VCaP (cell line): ENCODE results near the gene ASB2.

Experiments used
- H3K27ac ChIP-seq: fragments of 450-650 bp; 2 replicates; pipeline ENCODE4 v1.5.1; 2017
- CTCF ChIP-seq: fragments of 450-650 bp; conservative IDR thresholded peaks from 2 replicates; pipeline ENCODE4 v1.5.1; 2017; ENCODE audit warnings: mild to moderate bottlenecking, moderate library complexity

ASB2 gene

GRCh38 chr14:93964820-93965286 lies 11.5 kb downstream of the ASB2 start:
- TF ChIP-seq CTCF: no peak
- H3K27ac ChIP-seq: no peak overlapping the region

- no peak overlapping the region for H3K27ac ChIP-seq
- TF ChIP-seq CTCF: no peak
Observed at GRCh38 chr14:93964281-93964680, 12.1 kb downstream of the ASB2 start.

- no peak overlapping the region for H3K27ac ChIP-seq
Observed at GRCh38 chr14:93963692-93964091, 12.7 kb downstream of the ASB2 start.

GRCh38 chr14:93962701-93963601 lies 13.4 kb downstream of the ASB2 start:
- TF ChIP-seq CTCF: no peak
- no peak overlapping the region for H3K27ac ChIP-seq

More at GRCh38 chr14:93963692-93964091, 12.7 kb downstream of the ASB2 start:
- no peak for TF ChIP-seq CTCF

GRCh38 chr14:93961620-93962019 lies 14.8 kb downstream of the ASB2 start:
- TF ChIP-seq CTCF: no peak
- H3K27ac ChIP-seq: no peak overlapping the region

- H3K27ac ChIP-seq: no peak overlapping the region
- TF ChIP-seq CTCF: no peak
Observed at GRCh38 chr14:93960774-93961438, 15.5 kb downstream of the ASB2 start.

- no peak overlapping the region for H3K27ac ChIP-seq
- no peak for TF ChIP-seq CTCF
Observed at GRCh38 chr14:93960108-93960475, 16.3 kb downstream of the ASB2 start.
